Peyer's patch (tissue), 4 donors: Measurements from ENCODE around the gene LRP10.
A peak's percentile ranks its signal among the peaks of the same experiment; 100 is the strongest.

Experiments used
- CTCF ChIP-seq, 6 experiments: fragments of 450-650 bp in 4 of 6; fragments of 200-600 bp in 2 of 6; sonication (generic) in 1 of 6; IDR thresholded peaks; one replicate each; pipeline ENCODE4 v1.5.1; 2017 to 2019; ENCODE audit warnings: antibody characterized with exemption in 6 of 6, mild to moderate bottlenecking in 3 of 6, moderate library complexity in 1 of 6
- POLR2A ChIP-seq, 2 donors: fragments of 450-650 bp; IDR thresholded peaks; one replicate each; pipeline ENCODE4 v1.5.1; 2017; ENCODE audit warnings: antibody characterized with exemption in 2 of 2, mild to moderate bottlenecking in 2 of 2, moderate library complexity in 2 of 2

GRCh38 chr14:22865424-22866405 lies 5.8 kb upstream of the LRP10 start:
- TF ChIP-seq CTCF (IDR thresholded peaks at IDR 0.05), result peak in 2 of 6 experiments; percentile 4 to 11
- no peak for TF ChIP-seq POLR2A (IDR thresholded peaks at IDR 0.05)
